ENCODE measurements around the gene RGS17. TPM values are rescaled to one million over a fixed set of nuclear protein-coding genes. Genes with fewer than 3 reads are reported as not detected.

The RGS17 gene
- total RNA-seq, 2 donors from 2014 or later, result 0.28 TPM; not detected in 1

DNA sequence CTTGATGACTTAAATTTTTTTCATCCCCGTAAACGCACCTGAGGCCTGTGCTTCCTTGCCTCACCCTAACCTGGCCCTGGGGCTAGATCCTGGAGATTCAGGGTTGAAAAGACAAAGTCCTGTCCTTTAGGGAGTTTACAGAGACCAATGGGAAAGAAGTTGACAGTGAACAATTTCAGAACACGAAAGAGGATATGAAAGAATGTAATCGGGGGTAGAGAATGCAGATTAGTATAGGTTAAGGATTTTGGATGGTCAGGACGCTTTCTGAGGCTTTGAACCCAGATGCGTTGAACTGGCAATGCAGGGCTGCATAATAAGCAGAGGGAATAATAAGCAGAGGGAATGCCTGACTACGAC, 146.6 kb downstream of the RGS17 start:
- no peak for DNase-seq (ENCODE audit: low spot score)
- Histone ChIP-seq H3K4me1 (peaks cover 0 to 25% of the 10 kb centered on the region in 2 donors), H3K27me3 (no peaks in the 10 kb centered on the region), H3K9me3 (no peaks in the 10 kb centered on the region), H3K36me3 (peaks cover under 1% of the 10 kb centered on the region), H3K4me3 (peak overlapping the region; percentile 66 to 69), H3K27ac (peak overlapping the region; percentile 95 to 96)
- TF ChIP-seq CTCF (IDR thresholded peaks at IDR 0.05), result no peak

DNA sequence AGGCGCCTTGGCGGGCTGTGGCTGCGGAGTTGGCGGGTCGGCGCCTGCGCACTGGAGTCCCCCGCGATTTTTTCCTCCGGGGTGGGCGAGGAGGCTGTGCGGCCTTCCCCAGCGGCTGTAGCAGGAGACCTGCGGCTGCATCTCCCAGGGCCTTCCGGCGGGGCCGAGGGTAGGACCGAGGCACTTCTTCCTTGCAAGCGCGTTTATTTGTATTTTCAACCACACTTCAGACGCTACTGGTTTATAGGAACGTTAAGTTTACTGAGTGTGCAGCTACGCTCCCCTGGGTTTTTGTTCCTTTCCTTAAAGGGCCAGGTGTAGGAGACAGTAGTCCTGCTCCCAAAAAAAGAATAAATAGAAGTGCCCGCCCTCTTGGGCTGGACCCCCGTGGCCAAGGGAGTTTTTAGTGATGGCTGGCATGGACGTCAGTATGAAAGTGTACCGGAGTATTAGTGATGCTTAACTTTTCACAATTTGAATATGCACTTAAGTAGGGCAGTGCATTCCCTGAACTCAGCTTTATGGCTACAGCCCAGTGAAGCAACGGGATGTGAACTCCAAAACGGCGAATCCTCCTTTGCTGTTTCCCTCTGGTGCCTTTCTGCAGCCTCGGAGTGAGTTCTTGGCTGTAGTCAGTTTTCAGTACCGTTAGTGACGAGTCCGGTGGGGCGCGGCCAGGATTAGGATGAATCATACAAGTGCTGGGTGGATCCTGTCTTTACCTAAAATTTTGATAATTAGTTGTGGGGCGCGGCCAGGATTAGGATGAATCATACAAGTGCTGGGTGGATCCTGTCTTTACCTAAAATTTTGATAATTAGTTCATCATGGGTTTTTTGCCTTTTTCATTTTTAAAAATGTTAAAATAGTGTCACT, 147.2 kb downstream of the RGS17 start:
- Histone ChIP-seq H3K9me3 (no peaks in the 10 kb centered on the region), H3K4me1 (peaks cover 0 to 25% of the 10 kb centered on the region in 2 donors), H3K27me3 (no peaks in the 10 kb centered on the region), H3K36me3 (no peaks in the 10 kb centered on the region), H3K4me3 (peak overlapping the region; percentile 66 to 69), H3K27ac (peak overlapping the region; percentile 95 to 96)
- no peak for TF ChIP-seq CTCF (IDR thresholded peaks at IDR 0.05)
- DNase-seq (ENCODE audit: low spot score), result peak; percentile 97

DNA sequence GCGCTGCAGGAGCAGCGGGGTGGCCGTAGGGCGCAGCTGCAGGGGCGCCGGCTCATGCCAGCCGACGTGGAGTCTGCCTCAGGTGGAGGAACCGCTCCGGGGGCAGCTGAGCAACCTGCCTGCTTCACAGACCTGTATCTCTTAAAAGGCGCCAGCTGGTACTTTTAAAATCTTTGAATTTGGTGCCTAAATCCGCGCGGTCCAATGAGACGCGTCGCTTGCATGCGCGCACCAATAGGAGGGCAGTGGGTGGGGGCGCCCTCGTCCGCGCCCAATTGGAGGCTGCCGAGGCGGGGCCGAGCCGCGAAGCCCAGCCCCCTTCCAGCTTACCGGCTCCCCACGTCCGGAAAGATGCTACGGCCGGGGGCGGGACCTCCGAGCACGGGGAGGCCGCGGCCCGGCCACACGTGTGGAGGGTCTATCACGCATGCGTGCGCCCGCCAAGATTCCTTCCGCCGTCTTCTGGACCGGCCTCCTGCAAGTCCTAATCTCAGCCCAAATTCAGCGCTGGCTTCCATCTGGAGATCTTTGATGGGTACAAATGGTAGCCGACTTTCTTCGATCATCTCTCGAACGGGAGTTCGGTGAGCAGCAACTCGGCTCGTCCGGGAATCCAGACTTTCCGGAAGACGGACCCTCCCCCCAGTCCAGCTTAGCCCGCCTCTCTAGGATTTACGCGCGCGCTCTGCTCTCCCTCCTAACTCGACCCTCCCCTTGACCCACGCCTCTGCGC, 148.0 kb downstream of the RGS17 start, which contains the start of gene FBXO5:
TSS of gene FBXO5 (minus strand) at position 138 of the 733 bp plus-strand sequence. CDS start at position 56, 82 bp downstream.
- no peak for TF ChIP-seq CTCF (IDR thresholded peaks at IDR 0.05)
- peak; percentile 97 for DNase-seq (ENCODE audit: low spot score)
- Histone ChIP-seq H3K27me3 (no peaks in the 10 kb centered on the region), H3K4me3 (peak within 1 kb of the TSS; percentile 66 to 69), H3K36me3 (no peaks in the 10 kb centered on the region), H3K9me3 (no peaks in the 10 kb centered on the region), H3K27ac (peak within 1 kb of the TSS; percentile 95 to 96), H3K4me1 (peaks cover 0 to 25% of the 10 kb centered on the region in 2 donors)

DNA sequence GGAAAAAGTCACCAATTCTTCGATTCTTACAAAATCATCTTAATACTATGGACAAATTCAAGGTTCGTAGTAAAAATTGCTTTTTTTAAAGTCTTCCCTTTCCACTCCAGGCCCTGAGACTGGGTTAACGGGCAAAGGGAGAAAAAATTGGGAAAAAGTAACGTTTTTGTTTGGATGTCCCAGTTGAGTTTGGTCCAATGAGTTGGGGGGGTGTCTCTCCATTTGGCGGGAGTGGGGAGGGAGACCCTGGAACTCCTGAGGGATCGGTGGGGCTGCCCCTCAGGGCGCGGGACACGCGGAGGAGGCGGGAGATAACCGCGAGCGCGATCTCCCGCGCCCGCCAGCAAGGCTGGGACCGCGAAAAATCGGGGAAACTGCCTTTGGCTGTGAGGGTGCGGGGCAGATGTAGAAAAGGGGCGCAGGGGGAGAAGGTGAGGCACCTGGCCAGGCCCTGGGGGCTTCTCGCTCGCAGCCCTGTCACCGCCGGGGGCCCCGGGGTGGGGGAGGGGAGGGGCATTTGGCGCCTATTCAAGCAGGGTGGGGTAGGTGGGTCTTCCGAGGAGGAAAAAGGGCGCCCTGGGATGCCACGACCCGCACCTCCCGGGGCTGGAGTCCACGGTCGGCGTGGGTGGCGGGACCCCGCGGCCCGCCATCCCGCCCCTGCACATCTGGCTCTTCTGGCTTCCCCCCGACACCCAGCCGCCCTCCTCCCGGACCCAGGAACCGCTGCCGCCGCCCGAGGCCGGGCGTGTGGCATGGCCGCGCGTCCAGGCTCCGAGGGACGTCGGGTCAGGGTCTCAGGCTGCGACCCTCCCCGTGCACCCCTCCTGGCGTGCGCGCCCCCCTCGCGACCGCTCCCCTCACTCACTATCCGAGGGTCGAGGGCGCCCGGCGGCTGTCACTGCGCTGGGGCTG, 148.8 kb downstream of the RGS17 start:
- H3K27ac ChIP-seq, result no peak overlapping the region
- no peaks in the 10 kb centered on the region for H3K9me3 ChIP-seq

More for the DNA sequence above, 148.8 kb downstream of the RGS17 start:
- Histone ChIP-seq H3K27me3 (no peaks in the 10 kb centered on the region), H3K36me3 (no peaks in the 10 kb centered on the region), H3K4me3 (peak overlapping the region; percentile 66 to 69), H3K4me1 (peaks cover 0 to 25% of the 10 kb centered on the region in 2 donors)
- no peak for TF ChIP-seq CTCF (IDR thresholded peaks at IDR 0.05)
- no peak for DNase-seq (ENCODE audit: low spot score)
